HG02885 (cell line): ENCODE data around the gene SFSWAP.
"Not testable (repeated sequence)": the region's sequence is repeated elsewhere in the genome, so short reads cannot be mapped to it uniquely, and the experiment has no call there.

ENCODE experiments used
- ATAC-seq: cut with Tn5 transposase; IDR thresholded peaks from one replicate; pipeline ENCODE4 v1.9.1; 2021; ENCODE audit warnings: mild to moderate bottlenecking; ENCODE audit not compliant: unreplicated experiment, poor library complexity

SFSWAP gene

GRCh38 chr12:131733874-131734273 lies 23.0 kb downstream of the SFSWAP start:
- ATAC-seq = no peak

- ATAC-seq = no peak
Measured at GRCh38 chr12:131734336-131735152, 23.7 kb downstream of the SFSWAP start.

- no peak for ATAC-seq
Measured at GRCh38 chr12:131735153-131735456, 24.2 kb downstream of the SFSWAP start.

- ATAC-seq = no peak
Measured at GRCh38 chr12:131735476-131736445, 24.9 kb downstream of the SFSWAP start.

- no peak for ATAC-seq
Measured at GRCh38 chr12:131736446-131737149, 25.7 kb downstream of the SFSWAP start.

- ATAC-seq = no peak
Measured at GRCh38 chr12:131737150-131737827, 26.4 kb downstream of the SFSWAP start.

- ATAC-seq = no peak
Measured at GRCh38 chr12:131738196-131738595, 27.3 kb downstream of the SFSWAP start.

GRCh38 chr12:131740626-131741025 lies 29.7 kb downstream of the SFSWAP start:
- no peak for ATAC-seq

GRCh38 chr12:131742761-131743160 lies 31.9 kb downstream of the SFSWAP start:
- not testable (repeated sequence) for ATAC-seq

GRCh38 chr12:131743410-131743809 lies 32.5 kb downstream of the SFSWAP start:
- ATAC-seq = not testable (repeated sequence)

GRCh38 chr12:131743880-131744279 lies 33.0 kb downstream of the SFSWAP start:
- not testable (repeated sequence) for ATAC-seq

GRCh38 chr12:131744675-131745074 lies 33.8 kb downstream of the SFSWAP start:
- not testable (repeated sequence) for ATAC-seq

- ATAC-seq = no peak
Measured at GRCh38 chr12:131745706-131746105, 34.8 kb downstream of the SFSWAP start.

GRCh38 chr12:131747276-131748177 lies 36.6 kb downstream of the SFSWAP start:
- ATAC-seq = no peak

- ATAC-seq = no peak
Measured at GRCh38 chr12:131749618-131750315, 38.9 kb downstream of the SFSWAP start.

GRCh38 chr12:131751335-131751734 lies 40.4 kb downstream of the SFSWAP start:
- no peak for ATAC-seq

- no peak for ATAC-seq
Measured at GRCh38 chr12:131752451-131752850, 41.6 kb downstream of the SFSWAP start.

GRCh38 chr12:131753005-131753404 lies 42.1 kb downstream of the SFSWAP start:
- no peak for ATAC-seq
